K562 (cell line): ENCODE data around the gene B9D2. TPM values are rescaled to one million over a fixed set of nuclear protein-coding genes. Genes with fewer than 3 reads are reported as not detected.

Source experiments
- BACH1 ChIP-seq: fragments of 200-800 bp; sonication (Bioruptor generic); IDR thresholded peaks from 2 replicates; pipeline ENCODE4 v1.6.1; 2016; ENCODE audit warnings: missing genetic modification characterization, missing compliant biosample characterization
- CREBBP ChIP-seq: IDR thresholded peaks from one replicate; pipeline ENCODE4 v1.6.1; 2012; ENCODE audit warnings: low read depth, mild to moderate bottlenecking, control low read depth, inconsistent platforms, low read length
- ESRRA ChIP-seq: fragments of 450-650 bp; IDR thresholded peaks from 2 replicates; pipeline ENCODE4 v1.6.1; 2014; ENCODE audit warnings: low read depth, mild to moderate bottlenecking, moderate library complexity, borderline replicate concordance
- FUS ChIP-seq: fragments of 200-400 bp; formaldehyde crosslinking; optimal IDR thresholded peaks from 2 replicates; pipeline ENCODE3; 2017; ENCODE audit warnings: low read depth, low read length
- HDAC1 ChIP-seq, 2 experiments: fragments of 450-650 bp; IDR thresholded peaks; 2 replicates each; pipeline ENCODE4 v1.6.1; 2016 to 2017; ENCODE audit warnings: inconsistent platforms in 1 of 2, mild to moderate bottlenecking in 1 of 2, moderate library complexity in 1 of 2
- KDM1A ChIP-seq, 2 experiments: fragments of 450-650 bp; IDR thresholded peaks; 2 replicates each; pipeline ENCODE4 v1.6.1; 2016; ENCODE audit warnings: mild to moderate bottlenecking in 2 of 2
- MEIS2 ChIP-seq: fragments of 450-650 bp; IDR thresholded peaks from 2 replicates; pipeline ENCODE4 v1.6.1; 2014; ENCODE audit warnings: mild to moderate bottlenecking; ENCODE audit not compliant: partially characterized antibody
- PBX2 ChIP-seq, 2 experiments: IDR thresholded peaks in 1 of 2; conservative IDR thresholded peaks in 1 of 2; 2 replicates each; pipeline ENCODE4 v1.6.1; 2016; ENCODE audit warnings: low read depth in 2 of 2, mild to moderate bottlenecking in 1 of 2, missing compliant biosample characterization in 1 of 2, missing genetic modification characterization in 1 of 2, moderate library complexity in 1 of 2
- PHF21A ChIP-seq: fragments of 450-650 bp; IDR thresholded peaks from 2 replicates; pipeline ENCODE4 v1.6.1; 2017; ENCODE audit warnings: low read depth, borderline replicate concordance
- ZNF695 ChIP-seq: fragments of 450-650 bp; formaldehyde crosslinking; IDR thresholded peaks from 2 replicates; pipeline ENCODE4 v1.4.0; 2020; ENCODE audit warnings: mild to moderate bottlenecking, moderate library complexity
- polyA plus RNA-seq, 8 experiments: library from polyadenylated mRNA; depleted of rRNA in 4 of 8; stranded (reverse) in 5 of 8; unstranded in 3 of 8; fragments of >200 nt; fragmentation: Nextera tagmentation in 2 of 8; fragmentation: Illumina TruSeq in 1 of 8; extraction: Ambion mirVana in 2 of 8; extraction: Trizol in 1 of 8; gene quantifications; 2 replicates each; pipeline versions ENCODE4 v1.2.1 to v1.2.3, GENCODE V29; 2011 to 2014; ENCODE audit warnings: inconsistent platforms in 1 of 8, missing spikeins in 1 of 8
- total RNA-seq, 7 experiments: library from RNA; depleted of rRNA in 6 of 7; stranded (reverse); fragments of >200 nt in 6 of 7; fragmentation: Illumina TruSeq in 2 of 7; extraction: Trizol in 2 of 7; gene quantifications; 2 replicates each; pipeline versions ENCODE4 v1.2.1 to v1.2.3, GENCODE V29; 2011 to 2021; ENCODE audit warnings: low replicate concordance in 1 of 7
- TF ChIP-seq, protein P1 (sequence below): fragments of 250-450 bp; sonication (Bioruptor Pico); IDR thresholded peaks from 2 replicates; pipeline ENCODE4 v1.8.0; 2021; ENCODE audit warnings: moderate library complexity, mild to moderate bottlenecking, inconsistent platforms
- TF ChIP-seq, protein P2 (sequence below): fragments of 450-650 bp; IDR thresholded peaks from 2 replicates; pipeline ENCODE4 v1.6.1; 2016; ENCODE audit warnings: mild to moderate bottlenecking, moderate library complexity

Gene B9D2
- total and polyA plus RNA-seq, 9 of the 15 experiments (the other 6 are each of a cell fraction or from before 2014, with no cell fraction given) = 0.83 to 6.9 (median 2.8) TPM

DNA sequence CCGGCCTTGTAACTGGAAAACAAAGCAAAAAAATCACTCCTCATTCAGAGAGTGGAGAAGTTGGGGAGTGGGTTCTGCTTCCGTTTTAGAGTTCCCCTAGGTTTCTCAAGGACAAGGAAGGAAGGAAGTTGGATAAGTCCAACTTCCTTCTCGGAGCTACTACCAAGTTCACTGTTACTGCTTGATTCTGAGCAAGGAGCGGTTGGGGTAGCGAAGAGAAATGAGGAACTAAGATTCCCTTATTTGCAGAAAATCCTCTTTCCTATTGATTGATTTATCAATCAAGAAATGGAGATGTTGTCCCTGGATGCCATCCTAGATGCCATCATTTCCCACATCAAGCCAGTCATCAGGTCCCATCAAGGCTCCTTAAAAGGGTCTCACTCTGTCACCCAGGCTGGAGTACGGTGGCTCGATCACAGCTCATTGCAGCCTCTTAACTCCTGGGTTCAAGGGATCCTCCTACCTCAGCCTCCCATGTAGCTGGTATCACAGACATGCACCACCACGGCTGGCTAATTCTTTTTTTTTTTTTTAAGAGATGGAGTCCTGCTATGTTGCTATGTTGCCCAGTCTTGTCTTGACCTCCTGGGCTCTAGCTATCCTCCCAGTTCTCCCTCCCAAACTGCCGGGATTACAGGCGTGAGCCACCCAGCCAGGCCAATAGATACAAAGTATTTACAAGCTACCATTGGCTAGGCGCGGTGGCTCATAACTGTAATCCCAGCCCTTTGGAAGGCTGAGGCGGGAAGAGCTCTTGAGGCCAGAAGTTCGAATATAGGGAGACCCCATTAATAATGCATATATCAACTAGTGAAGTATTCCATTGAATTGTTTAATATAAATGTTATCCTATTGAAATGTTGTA is 809 bp upstream of the B9D2 start (continued):
- TF ChIP-seq BACH1 (peak; percentile 74; the same call in 1 of the 2 replicates), HDAC1 (IDR thresholded peaks at IDR 0.05) (no peak), PHF21A (no peak), MEIS2 (peak; percentile 25), FUS (no peak), ZNF695 (CRISPR knock-in tag) (no peak), KDM1A (IDR thresholded peaks at IDR 0.05) (peak; percentile 25 to 63; a peak in 2 of 4 replicates), CREBBP (no peak), PBX2 (CRISPR knock-in tag; IDR thresholded peaks at IDR 0.05; ENCODE audit: low read depth) (no peak), PBX2 (tag; conservative IDR thresholded peaks at IDR 0.05; ENCODE audit: low read depth) (no peak), ESRRA (no peak)
- TF ChIP-seq, protein P1, sequence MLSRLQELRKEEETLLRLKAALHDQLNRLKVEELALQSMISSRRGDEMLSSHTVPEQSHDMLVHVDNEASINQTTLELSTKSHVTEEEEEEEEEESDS (CRISPR knock-in tag) = no peak
- TF ChIP-seq, protein P2, sequence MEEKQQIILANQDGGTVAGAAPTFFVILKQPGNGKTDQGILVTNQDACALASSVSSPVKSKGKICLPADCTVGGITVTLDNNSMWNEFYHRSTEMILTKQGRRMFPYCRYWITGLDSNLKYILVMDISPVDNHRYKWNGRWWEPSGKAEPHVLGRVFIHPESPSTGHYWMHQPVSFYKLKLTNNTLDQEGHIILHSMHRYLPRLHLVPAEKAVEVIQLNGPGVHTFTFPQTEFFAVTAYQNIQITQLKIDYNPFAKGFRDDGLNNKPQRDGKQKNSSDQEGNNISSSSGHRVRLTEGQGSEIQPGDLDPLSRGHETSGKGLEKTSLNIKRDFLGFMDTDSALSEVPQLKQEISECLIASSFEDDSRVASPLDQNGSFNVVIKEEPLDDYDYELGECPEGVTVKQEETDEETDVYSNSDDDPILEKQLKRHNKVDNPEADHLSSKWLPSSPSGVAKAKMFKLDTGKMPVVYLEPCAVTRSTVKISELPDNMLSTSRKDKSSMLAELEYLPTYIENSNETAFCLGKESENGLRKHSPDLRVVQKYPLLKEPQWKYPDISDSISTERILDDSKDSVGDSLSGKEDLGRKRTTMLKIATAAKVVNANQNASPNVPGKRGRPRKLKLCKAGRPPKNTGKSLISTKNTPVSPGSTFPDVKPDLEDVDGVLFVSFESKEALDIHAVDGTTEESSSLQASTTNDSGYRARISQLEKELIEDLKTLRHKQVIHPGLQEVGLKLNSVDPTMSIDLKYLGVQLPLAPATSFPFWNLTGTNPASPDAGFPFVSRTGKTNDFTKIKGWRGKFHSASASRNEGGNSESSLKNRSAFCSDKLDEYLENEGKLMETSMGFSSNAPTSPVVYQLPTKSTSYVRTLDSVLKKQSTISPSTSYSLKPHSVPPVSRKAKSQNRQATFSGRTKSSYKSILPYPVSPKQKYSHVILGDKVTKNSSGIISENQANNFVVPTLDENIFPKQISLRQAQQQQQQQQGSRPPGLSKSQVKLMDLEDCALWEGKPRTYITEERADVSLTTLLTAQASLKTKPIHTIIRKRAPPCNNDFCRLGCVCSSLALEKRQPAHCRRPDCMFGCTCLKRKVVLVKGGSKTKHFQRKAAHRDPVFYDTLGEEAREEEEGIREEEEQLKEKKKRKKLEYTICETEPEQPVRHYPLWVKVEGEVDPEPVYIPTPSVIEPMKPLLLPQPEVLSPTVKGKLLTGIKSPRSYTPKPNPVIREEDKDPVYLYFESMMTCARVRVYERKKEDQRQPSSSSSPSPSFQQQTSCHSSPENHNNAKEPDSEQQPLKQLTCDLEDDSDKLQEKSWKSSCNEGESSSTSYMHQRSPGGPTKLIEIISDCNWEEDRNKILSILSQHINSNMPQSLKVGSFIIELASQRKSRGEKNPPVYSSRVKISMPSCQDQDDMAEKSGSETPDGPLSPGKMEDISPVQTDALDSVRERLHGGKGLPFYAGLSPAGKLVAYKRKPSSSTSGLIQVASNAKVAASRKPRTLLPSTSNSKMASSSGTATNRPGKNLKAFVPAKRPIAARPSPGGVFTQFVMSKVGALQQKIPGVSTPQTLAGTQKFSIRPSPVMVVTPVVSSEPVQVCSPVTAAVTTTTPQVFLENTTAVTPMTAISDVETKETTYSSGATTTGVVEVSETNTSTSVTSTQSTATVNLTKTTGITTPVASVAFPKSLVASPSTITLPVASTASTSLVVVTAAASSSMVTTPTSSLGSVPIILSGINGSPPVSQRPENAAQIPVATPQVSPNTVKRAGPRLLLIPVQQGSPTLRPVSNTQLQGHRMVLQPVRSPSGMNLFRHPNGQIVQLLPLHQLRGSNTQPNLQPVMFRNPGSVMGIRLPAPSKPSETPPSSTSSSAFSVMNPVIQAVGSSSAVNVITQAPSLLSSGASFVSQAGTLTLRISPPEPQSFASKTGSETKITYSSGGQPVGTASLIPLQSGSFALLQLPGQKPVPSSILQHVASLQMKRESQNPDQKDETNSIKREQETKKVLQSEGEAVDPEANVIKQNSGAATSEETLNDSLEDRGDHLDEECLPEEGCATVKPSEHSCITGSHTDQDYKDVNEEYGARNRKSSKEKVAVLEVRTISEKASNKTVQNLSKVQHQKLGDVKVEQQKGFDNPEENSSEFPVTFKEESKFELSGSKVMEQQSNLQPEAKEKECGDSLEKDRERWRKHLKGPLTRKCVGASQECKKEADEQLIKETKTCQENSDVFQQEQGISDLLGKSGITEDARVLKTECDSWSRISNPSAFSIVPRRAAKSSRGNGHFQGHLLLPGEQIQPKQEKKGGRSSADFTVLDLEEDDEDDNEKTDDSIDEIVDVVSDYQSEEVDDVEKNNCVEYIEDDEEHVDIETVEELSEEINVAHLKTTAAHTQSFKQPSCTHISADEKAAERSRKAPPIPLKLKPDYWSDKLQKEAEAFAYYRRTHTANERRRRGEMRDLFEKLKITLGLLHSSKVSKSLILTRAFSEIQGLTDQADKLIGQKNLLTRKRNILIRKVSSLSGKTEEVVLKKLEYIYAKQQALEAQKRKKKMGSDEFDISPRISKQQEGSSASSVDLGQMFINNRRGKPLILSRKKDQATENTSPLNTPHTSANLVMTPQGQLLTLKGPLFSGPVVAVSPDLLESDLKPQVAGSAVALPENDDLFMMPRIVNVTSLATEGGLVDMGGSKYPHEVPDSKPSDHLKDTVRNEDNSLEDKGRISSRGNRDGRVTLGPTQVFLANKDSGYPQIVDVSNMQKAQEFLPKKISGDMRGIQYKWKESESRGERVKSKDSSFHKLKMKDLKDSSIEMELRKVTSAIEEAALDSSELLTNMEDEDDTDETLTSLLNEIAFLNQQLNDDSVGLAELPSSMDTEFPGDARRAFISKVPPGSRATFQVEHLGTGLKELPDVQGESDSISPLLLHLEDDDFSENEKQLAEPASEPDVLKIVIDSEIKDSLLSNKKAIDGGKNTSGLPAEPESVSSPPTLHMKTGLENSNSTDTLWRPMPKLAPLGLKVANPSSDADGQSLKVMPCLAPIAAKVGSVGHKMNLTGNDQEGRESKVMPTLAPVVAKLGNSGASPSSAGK = no peak
